ENCODE measurements around the gene TMEM161B.
"Not testable (repeated sequence)": the region's sequence is repeated elsewhere in the genome, so short reads cannot be mapped to it uniquely, and the experiment has no call there.

The TMEM161B gene

GRCh38 chr5:88283690-88284089 is 15.0 kb upstream of the TMEM161B start:
- DNase-seq (ENCODE audit: low spot score), result no peak
- no peak for TF ChIP-seq CTCF (IDR thresholded peaks at IDR 0.05; ENCODE audit: extremely low read depth, missing control alignments)

- no peak for DNase-seq (ENCODE audit: low spot score)
- no peak for TF ChIP-seq CTCF (IDR thresholded peaks at IDR 0.05; ENCODE audit: extremely low read depth, missing control alignments)
Measured at GRCh38 chr5:88281322-88281721, 12.7 kb upstream of the TMEM161B start.

GRCh38 chr5:88279584-88279983 is 10.9 kb upstream of the TMEM161B start:
- TF ChIP-seq CTCF (IDR thresholded peaks at IDR 0.05; ENCODE audit: extremely low read depth, missing control alignments), result no peak
- DNase-seq (ENCODE audit: low spot score), result no peak

GRCh38 chr5:88276378-88276777 is 7.7 kb upstream of the TMEM161B start:
- no peak for TF ChIP-seq CTCF (IDR thresholded peaks at IDR 0.05; ENCODE audit: extremely low read depth, missing control alignments)
- DNase-seq (ENCODE audit: low spot score), result no peak

- TF ChIP-seq CTCF (IDR thresholded peaks at IDR 0.05; ENCODE audit: extremely low read depth, missing control alignments), result no peak
- DNase-seq (ENCODE audit: low spot score), result no peak
Measured at GRCh38 chr5:88275581-88275980, 6.9 kb upstream of the TMEM161B start.

- no peak for DNase-seq (ENCODE audit: low spot score)
- TF ChIP-seq CTCF (IDR thresholded peaks at IDR 0.05; ENCODE audit: extremely low read depth, missing control alignments), result no peak
Measured at GRCh38 chr5:88269222-88269771, 652 bp upstream of the TMEM161B start.

- DNase-seq (ENCODE audit: low spot score), result not testable (repeated sequence)
Measured at GRCh38 chr5:88264565-88264964, 4.1 kb downstream of the TMEM161B start.

GRCh38 chr5:88263349-88263748 is 5.3 kb downstream of the TMEM161B start:
- no peak for TF ChIP-seq CTCF (IDR thresholded peaks at IDR 0.05; ENCODE audit: extremely low read depth, missing control alignments)
- no peak for DNase-seq (ENCODE audit: low spot score)
